ENCODE data around the gene CDON. TPM values are rescaled to one million over a fixed set of nuclear protein-coding genes. Genes with fewer than 3 reads are reported as not detected.

CDON gene
- polyA plus RNA-seq, 2 of the 4 experiments (the other 2 are of a cell fraction), result 1.7 to 5.6 TPM

GRCh38 chr11:125934473-125934872, 128.2 kb downstream of the CDON start:
- no peak overlapping the region for H3K4me2 ChIP-seq
- no peak overlapping the region for H3K4me3 ChIP-seq
- no peak overlapping the region for H3K27ac ChIP-seq
- POLR2A ChIA-PET, result no interaction called here
- TF ChIP-seq MAFK (IDR thresholded peaks at IDR 0.05; ENCODE audit: partially characterized antibody) (no peak), JUN (IDR thresholded peaks at IDR 0.05) (no peak), POLR2AphosphoS2 (conservative IDR thresholded peaks at IDR 0.05; ENCODE audit: low read length) (no peak), HOXB5 (CRISPR knock-in tag; IDR thresholded peaks at IDR 0.05) (no peak), TFCP2L1 (CRISPR knock-in tag; IDR thresholded peaks at IDR 0.05) (no peak), ZSCAN20 (CRISPR knock-in tag; IDR thresholded peaks at IDR 0.05) (no peak), HOXA7 (CRISPR knock-in tag; IDR thresholded peaks at IDR 0.05) (no peak), CEBPB (IDR thresholded peaks at IDR 0.05) (no peak), ESRRA (IDR thresholded peaks at IDR 0.05; ENCODE audit: borderline replicate concordance, low read length) (no peak), CBX8 (IDR thresholded peaks at IDR 0.05) (no peak), PHF8 (IDR thresholded peaks at IDR 0.05; ENCODE audit: borderline replicate concordance, low read depth) (no peak), MAZ (IDR thresholded peaks at IDR 0.05; ENCODE audit: borderline replicate concordance, low read depth, low read length) (no peak), CHD4 (IDR thresholded peaks at IDR 0.05; ENCODE audit: borderline replicate concordance) (no peak)
- TF ChIP-seq, protein P1, sequence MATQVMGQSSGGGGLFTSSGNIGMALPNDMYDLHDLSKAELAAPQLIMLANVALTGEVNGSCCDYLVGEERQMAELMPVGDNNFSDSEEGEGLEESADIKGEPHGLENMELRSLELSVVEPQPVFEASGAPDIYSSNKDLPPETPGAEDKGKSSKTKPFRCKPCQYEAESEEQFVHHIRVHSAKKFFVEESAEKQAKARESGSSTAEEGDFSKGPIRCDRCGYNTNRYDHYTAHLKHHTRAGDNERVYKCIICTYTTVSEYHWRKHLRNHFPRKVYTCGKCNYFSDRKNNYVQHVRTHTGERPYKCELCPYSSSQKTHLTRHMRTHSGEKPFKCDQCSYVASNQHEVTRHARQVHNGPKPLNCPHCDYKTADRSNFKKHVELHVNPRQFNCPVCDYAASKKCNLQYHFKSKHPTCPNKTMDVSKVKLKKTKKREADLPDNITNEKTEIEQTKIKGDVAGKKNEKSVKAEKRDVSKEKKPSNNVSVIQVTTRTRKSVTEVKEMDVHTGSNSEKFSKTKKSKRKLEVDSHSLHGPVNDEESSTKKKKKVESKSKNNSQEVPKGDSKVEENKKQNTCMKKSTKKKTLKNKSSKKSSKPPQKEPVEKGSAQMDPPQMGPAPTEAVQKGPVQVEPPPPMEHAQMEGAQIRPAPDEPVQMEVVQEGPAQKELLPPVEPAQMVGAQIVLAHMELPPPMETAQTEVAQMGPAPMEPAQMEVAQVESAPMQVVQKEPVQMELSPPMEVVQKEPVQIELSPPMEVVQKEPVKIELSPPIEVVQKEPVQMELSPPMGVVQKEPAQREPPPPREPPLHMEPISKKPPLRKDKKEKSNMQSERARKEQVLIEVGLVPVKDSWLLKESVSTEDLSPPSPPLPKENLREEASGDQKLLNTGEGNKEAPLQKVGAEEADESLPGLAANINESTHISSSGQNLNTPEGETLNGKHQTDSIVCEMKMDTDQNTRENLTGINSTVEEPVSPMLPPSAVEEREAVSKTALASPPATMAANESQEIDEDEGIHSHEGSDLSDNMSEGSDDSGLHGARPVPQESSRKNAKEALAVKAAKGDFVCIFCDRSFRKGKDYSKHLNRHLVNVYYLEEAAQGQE (IDR thresholded peaks at IDR 0.05), result no peak
- TF ChIP-seq, protein P2, sequence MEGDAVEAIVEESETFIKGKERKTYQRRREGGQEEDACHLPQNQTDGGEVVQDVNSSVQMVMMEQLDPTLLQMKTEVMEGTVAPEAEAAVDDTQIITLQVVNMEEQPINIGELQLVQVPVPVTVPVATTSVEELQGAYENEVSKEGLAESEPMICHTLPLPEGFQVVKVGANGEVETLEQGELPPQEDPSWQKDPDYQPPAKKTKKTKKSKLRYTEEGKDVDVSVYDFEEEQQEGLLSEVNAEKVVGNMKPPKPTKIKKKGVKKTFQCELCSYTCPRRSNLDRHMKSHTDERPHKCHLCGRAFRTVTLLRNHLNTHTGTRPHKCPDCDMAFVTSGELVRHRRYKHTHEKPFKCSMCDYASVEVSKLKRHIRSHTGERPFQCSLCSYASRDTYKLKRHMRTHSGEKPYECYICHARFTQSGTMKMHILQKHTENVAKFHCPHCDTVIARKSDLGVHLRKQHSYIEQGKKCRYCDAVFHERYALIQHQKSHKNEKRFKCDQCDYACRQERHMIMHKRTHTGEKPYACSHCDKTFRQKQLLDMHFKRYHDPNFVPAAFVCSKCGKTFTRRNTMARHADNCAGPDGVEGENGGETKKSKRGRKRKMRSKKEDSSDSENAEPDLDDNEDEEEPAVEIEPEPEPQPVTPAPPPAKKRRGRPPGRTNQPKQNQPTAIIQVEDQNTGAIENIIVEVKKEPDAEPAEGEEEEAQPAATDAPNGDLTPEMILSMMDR (IDR thresholded peaks at IDR 0.05), result no peak
- CTCF ChIA-PET, result interaction anchor here (1.0 kb wide), 1 partner anchor 259 kb away, joined by 3 read pairs; no protein-coding TSS in a partner anchor
- ATAC-seq (no peak), FAIRE-seq (no peak), DNase-seq (ENCODE audit: low read depth in 1 of 2, low spot score in 1 of 2) (no peak)
- H3K4me1 ChIP-seq, result no peaks in the 10 kb centered on the region
- 84% methylated on average over 8 of the region's 8 CpGs for WGBS (ENCODE audit: missing lambda C conversion rate)
- H3K9me3 ChIP-seq, result no peaks in the 10 kb centered on the region

- POLR2A ChIA-PET, result no interaction called here
- no peak for FAIRE-seq
- Histone ChIP-seq H3K4me3 (no peak overlapping the region), H3K9me3 (no peaks in the 10 kb centered on the region), H3K4me2 (no peak overlapping the region), H3K27ac (no peak overlapping the region), H3K4me1 (no peaks in the 10 kb centered on the region)
- no peak for DNase-seq (ENCODE audit: low read depth in 1 of 2, low spot score in 1 of 2)
- ATAC-seq, result no peak
- CTCF ChIA-PET, result interaction anchor here (1.2 kb wide), 1 partner anchor 10 kb away, joined by 5 read pairs; no protein-coding TSS in a partner anchor
- WGBS (ENCODE audit: missing lambda C conversion rate), result 49% methylated on average over 10 of the region's 12 CpGs
- TF ChIP-seq, protein P3, sequence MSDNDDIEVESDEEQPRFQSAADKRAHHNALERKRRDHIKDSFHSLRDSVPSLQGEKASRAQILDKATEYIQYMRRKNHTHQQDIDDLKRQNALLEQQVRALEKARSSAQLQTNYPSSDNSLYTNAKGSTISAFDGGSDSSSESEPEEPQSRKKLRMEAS (IDR thresholded peaks at IDR 0.05), result no peak
- no peak for TF ChIP-seq EHMT2 (IDR thresholded peaks at IDR 0.05; ENCODE audit: low read depth)
- TF ChIP-seq TP53 (CRISPR knock-in tag; IDR thresholded peaks at IDR 0.05), result no peak
- no peak for TF ChIP-seq USF2 (IDR thresholded peaks at IDR 0.05)
- no peak for TF ChIP-seq KDM5A (IDR thresholded peaks at IDR 0.05)
- TF ChIP-seq MAZ (IDR thresholded peaks at IDR 0.05; ENCODE audit: borderline replicate concordance, low read depth, low read length), result no peak
- TF ChIP-seq EHF (CRISPR knock-in tag; IDR thresholded peaks at IDR 0.05), result no peak
- no peak for TF ChIP-seq CHD2 (IDR thresholded peaks at IDR 0.05; ENCODE audit: low read length, partially characterized antibody)
- TF ChIP-seq PBX3 (IDR thresholded peaks at IDR 0.05), result no peak
- TF ChIP-seq PHF8 (IDR thresholded peaks at IDR 0.05; ENCODE audit: borderline replicate concordance, low read depth), result no peak
- TF ChIP-seq GATA3 (IDR thresholded peaks at IDR 0.05; ENCODE audit: borderline replicate concordance), result no peak
- TF ChIP-seq, protein P4, sequence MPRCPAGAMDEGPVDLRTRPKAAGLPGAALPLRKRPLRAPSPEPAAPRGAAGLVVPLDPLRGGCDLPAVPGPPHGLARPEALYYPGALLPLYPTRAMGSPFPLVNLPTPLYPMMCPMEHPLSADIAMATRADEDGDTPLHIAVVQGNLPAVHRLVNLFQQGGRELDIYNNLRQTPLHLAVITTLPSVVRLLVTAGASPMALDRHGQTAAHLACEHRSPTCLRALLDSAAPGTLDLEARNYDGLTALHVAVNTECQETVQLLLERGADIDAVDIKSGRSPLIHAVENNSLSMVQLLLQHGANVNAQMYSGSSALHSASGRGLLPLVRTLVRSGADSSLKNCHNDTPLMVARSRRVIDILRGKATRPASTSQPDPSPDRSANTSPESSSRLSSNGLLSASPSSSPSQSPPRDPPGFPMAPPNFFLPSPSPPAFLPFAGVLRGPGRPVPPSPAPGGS (IDR thresholded peaks at IDR 0.05), result no peak
- no peak for TF ChIP-seq MYC (IDR thresholded peaks at IDR 0.05; ENCODE audit: borderline replicate concordance, low read length)
- TF ChIP-seq TFCP2L1 (CRISPR knock-in tag; IDR thresholded peaks at IDR 0.05), result no peak
- no peak for TF ChIP-seq RARB (CRISPR knock-in tag; IDR thresholded peaks at IDR 0.05)
- no peak for TF ChIP-seq SREBF2 (IDR thresholded peaks at IDR 0.05)
Observed at GRCh38 chr11:125933030-125933813, 129.4 kb downstream of the CDON start.
